HG03097 (cell line): Measurements from ENCODE around the gene PAQR6.

Experiments used
- ATAC-seq: cut with Tn5 transposase; IDR thresholded peaks from one replicate; pipeline ENCODE4 v1.9.1; 2021; ENCODE audit not compliant: unreplicated experiment, low FRiP score

PAQR6 gene

DNA sequence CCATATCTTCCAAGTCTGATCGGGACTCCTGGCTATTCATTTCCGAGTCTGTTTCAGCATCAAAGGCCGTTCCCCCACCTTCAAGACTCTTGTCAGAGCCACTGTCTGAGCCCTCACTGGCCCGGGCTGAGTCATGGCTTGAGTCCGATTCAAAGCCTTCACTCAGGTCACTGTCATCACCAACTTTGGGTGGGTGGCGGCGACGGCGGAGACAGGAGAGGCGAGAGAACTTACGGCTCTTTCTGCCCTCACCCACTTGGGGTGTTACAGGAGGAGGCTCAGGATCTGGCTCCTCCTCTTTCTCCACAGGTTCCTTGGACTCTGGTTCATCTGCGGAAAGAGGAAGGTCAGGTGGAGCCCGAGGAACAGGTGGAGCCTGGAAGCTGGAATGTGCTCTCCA lies 18.2 kb upstream of the PAQR6 start:
- no peak for ATAC-seq

DNA sequence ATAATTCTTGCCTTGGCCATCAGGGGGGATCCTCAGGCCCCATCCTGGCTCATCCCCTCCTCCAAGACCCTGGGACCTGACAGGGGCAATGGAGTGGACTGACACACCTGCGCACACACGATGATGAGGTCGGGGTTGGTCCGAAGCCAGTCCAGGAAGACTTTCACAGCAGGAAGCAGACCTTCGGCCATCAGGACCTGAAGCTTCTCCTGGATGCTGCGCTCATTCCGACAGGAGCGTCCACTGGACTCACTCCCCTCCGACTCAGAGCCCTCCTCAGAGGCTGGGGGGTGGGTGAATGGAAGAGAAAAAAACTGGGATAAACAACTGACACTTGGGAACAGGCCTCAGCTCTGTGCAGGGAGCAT lies 15.4 kb upstream of the PAQR6 start:
- ATAC-seq = no peak

DNA sequence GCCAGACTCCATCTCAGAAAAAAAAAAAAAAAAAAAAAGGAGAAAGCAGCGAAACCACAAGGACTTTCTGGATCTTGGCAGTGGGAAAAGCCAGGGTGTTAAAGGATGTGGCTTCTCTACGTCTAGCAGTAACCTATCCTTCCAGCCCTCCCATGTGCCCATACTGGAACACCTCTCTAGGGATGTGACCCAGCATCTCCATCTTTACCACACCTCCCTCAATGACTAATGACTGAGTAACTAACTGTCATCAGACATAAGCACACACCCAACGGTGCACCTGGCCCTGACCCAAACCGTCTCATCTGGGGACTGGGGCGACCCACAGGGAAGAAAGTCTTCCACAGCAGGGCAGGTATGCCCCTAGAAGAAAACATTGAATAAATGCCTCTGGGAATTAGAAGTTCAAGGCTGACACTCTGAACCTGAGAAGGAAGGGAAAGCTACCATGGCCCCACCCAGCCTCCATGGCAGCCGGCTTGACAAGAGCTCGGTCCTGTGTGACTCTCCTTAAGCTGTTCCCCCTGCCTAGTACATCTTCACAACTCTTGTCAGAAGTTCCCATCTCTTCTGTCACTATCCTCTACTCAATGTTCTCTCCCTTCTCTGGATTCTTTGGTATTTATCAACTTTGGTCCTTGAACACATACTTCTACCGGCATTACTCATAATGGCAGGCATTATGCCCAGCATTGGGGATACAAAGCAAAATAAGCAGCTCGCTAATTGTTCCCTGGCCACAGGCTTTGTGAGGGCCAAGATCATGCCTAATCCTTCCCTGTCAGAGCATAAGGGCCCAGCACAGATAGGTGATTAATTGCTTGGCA lies 14.8 kb upstream of the PAQR6 start:
- no peak for ATAC-seq

DNA sequence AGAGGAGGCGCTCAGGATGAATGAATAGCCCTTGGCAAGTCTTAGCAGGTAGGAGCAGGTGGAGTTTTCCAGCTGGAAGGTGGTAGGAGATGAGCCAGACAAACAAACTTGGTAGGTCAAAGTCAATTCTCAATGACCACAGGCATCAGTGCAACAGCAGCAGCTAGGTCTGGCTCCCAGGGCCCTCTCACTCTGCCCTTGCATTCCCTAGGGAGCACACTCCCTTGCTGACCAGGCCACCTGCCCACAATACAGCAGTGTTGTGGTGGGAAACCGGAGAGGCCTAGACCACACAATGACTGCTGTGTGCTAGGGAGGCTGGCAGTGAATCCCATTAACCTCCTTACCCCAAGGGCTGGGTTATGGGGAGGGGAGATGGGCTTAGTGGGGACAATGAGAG lies 13.0 kb upstream of the PAQR6 start:
- no peak for ATAC-seq

DNA sequence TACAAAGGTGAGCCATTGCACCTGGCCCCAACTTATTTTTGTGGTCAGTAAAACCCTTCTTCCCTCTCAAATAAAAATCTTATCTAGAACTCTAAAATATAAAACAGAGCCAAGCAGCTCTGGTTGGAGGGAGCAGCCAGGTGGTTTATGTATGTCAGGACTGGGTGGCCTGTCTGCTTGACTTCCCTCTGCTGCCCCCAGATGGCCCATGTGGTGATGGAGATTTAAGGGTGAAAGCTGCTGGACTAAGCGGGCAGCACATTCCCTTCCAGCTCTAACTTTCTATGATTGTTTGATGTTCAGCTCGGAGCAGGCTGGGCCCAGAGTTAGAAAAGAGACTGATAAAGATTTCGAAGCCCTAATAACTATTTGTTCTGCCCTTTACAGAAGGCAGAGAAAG lies 11.9 kb upstream of the PAQR6 start:
- no peak for ATAC-seq

DNA sequence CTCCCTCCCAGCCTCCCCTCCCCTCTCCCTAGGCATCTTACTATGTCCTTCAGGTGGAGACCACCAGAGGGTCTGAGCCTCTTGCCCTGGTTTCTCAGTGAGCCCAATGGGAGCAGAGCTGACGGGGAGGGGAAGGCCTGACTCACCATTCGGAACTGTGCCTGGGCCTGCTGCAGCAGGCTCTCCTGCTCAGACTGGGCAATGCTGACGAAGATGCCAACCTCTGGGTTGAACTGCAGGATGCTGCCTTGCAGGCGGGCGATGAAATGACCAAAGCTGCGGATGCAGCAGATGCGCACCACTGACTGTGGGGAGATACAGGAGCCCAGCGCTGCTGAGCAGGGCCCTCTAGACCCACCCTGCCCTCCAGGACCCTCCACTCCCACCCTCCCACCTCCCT lies 11.0 kb upstream of the PAQR6 start:
- ATAC-seq = no peak

DNA sequence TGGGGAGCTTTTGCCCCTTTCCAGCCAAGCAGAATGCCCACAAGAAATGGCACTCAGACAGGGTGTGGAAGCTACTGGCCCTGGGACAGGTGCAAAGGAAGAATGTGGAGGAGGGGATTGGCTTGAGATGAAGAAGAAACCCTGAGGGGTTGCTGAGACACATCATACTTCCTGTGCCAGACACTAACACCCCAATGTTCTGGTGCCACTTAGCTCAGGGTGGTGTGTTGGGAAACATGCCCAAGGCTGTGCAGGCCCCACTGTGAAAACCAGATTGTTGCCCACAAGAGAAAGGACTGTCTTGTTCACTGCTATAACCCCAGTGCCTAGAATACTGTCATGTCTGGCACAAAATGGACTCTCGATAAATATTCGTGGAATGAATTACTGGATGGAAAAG lies 9.9 kb upstream of the PAQR6 start:
- no peak for ATAC-seq

DNA sequence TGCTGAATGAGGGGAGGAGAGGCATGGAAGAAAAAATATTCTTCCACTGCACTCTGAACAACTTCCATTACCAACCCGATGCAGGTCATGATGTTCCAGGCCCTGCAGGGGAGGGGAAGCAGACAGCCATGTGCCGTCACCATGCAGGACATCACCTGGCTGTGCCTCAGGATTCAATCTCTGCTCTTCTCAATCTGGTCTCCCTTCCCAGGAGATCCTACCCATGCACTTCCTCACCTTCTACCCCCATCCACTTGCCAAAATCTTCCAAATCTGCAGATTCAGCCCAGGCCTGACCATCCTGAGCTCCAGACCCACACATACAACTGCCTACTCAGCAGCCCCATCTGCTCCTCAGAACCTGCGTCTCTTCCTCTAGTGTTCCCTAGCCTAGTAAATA lies 5.8 kb upstream of the PAQR6 start:
- no peak for ATAC-seq

DNA sequence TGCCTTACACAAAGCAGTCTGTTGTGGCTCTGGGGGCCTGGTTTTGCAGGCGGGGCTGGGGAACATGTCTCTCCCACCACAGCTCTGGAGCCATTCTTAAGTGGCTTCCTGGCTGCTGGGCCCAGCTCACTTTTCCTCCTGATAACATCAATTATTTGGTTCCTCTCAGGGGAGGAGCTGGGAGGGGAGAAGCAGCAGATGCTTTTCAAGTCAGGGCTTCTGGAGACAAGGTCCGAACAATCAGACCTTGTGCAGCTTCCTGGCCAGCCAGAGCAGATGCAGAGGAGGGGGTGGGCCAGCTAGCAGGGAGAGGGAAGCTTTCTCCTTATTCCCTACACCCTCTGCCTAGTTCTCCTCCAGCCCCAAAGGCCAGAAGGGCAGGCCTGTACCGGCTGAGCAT lies 3.7 kb upstream of the PAQR6 start:
- no peak for ATAC-seq

DNA sequence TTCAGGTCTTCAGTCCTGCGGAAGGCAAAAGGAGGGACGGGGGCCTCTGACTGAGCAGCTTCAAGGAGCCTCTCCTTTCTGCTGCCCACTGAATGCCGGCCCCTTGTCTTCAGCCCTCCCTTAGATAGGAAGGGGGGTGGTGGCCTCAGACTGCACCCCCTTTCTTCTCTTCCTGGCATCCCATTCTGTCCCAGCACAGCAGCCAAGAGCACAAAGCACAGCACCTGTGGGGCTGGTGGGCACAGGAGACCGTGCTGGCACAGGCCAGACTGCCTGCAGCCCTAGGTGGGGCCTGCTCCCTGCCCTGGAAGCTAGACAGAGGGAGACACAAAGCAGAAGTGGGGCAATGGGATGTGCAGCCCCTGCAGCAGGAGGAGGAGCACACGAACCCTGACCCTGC lies 1.7 kb upstream of the PAQR6 start:
- ATAC-seq = no peak

DNA sequence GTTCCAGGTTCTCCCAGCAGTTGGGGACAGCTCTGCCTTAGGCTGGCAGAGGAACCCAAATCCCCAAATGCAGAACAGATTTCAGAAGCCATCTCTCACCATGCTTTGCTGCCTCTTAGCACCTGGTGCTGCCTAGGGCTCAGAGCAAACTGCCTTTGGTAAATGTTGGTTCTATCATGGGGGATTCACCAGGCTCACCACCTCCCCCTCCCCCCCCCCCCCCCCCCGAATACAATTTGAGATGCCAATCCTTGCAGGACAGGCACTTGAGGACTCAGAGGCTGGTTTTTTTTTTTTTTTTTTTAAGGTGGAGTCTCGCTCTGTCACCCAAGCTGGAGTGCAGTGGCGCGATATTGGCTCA lies 447 bp upstream of the PAQR6 start:
- no peak for ATAC-seq

DNA sequence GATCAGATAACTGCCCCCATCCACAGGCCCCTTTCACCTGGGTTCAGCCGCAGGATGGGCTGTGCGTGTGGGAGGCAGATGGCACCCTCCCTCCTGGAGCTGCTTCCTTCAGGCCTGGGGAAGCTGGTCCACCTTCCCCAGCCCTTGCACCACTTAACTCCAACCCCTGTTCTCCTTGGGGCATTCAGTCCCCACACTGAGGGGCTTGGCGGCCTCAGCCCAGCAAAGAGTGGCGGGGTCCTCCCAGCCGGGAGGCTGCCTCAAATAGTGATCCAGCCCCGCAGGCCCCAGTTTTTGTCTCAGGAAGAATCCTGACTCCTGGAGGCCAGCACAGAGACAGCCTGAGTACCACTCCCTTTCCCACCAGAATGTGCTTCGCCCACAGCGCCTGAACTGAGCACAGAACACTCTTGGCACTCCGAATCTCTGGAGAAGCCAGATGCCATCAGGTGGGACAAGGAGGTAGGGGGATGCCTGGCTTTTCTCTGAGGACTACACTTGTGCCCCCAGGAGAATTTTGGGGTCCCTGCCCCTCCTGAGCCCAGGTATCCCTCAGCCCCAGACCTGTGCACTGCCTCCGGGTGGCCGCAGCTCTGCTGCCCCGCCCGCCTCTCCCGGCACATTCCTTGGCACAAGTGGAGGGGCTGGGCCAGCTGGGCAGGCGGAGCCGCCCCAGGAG lies 936 bp downstream of the PAQR6 start:
- no peak for ATAC-seq

DNA sequence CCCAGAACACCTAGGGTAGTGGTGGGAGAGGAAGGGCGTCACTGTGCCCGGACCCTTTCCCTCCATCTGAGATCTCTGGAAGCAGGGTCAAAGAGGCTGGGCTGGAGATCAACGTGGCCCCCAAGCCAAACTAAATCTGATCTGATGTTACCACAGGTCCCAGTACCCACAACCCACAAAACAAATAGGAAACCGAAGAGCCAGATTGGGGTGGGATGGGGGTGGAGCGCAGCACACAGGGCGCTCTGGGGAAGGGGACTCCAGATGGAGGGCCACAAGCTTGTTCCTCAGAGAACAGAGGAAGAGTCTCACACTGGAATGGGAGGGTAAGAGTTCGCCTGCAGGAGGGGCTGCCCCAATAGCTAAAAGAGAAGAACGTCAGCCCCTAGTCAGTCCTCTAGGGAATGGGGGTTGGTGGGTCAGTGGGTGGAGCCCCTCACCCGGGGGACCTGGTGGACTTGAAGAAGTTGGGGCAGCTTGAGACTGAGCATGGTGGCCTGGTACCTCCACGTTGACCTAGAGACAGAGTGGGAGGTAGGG lies 1.5 kb downstream of the PAQR6 start:
- ATAC-seq = no peak

DNA sequence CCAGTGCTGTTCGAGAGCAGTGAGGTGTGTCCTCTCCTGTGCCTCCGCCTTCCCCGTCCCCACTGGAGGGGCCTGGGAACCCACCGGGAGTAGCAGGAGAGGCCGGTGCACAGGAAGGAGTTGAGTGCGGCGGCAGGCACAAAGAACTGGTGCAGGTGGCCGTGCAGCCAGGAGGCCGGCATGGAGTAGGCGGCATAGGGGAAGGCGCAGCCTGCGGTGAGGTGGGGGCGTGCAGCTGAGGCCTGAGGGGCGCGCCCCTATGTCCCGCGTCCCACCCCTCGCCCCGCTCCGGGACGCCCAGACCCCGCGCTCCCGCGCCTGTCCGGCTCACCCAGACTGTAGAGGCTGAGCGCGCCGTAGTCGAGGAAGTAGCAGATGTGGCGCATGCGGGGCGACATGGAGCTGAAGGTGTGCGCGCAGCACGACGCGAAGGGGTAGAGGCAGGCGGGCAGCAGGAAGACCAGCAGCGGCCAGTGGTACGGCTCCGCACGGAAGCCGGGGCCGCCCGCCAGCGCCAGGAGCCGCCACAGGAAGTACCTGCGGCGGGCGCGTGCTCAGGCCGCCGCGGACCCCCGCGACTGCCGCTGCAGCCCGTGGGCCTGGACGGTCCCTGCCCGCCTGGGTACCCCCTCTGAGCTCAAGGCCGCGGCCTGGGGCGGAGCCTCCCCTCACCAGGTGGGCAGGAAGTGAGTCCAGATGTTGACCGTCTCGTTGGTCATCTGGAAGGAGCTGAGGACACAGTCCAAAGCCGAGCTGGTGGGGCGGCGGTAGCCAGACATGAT lies 2.2 kb downstream of the PAQR6 start:
- ATAC-seq = no peak

DNA sequence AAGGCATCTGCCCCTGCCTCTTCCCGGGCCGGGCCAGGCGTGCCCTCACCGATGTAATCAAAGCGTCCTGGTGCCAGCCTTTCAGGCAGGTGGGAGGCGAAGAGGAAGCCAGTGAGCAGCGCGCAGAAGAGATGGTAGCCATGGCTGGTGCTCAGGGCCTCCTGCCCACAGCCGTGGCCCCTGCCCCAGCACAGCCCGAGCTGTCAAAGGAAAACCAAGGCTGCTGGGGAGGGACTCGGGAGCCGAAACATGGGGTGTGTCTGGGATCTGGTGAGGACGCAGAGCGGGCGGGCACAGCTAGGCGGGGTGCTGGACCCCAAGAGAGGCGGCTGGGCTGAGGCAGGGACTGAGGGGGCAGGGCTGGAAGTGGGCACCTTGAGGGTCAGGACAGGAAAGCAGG lies 3.1 kb downstream of the PAQR6 start:
- ATAC-seq = no peak

DNA sequence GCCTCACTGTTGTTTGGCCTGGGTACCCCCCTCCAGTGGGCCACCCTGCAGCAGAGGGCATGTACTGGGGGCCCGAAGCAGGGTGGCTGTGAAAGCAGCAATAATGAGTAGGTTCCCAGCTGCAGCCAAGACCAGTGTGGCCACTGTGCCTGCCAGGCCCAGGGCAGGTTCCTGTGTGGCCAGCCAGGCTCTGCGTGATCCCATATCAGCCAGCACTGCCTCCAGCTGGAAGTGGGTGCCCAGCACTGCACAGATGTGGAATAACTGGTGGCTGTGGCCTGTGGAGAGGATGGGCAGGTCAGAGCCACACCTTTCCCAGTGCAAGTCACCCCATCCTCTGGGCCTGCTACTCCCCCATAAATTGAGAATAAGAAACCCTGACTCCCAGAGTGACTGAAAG lies 3.7 kb downstream of the PAQR6 start:
- no peak for ATAC-seq

DNA sequence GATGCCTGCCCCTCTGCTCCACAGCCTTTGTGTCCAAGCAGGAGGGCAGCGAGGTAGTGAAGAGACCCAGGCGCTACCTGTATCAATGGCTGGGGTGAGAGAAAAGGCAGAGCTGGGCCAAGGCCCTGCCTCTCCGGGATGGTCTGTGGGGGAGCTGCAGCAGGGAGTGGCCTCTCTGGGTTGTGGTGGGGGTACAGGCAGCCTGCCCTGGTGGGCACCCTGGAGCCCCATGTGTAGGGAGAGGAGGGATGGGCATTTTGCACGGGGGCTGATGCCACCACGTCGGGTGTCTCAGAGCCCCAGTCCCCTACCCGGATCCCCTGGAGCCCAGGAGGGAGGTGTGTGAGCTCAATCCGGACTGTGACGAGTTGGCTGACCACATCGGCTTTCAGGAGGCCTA lies 5.1 kb downstream of the PAQR6 start:
- ATAC-seq = no peak

DNA sequence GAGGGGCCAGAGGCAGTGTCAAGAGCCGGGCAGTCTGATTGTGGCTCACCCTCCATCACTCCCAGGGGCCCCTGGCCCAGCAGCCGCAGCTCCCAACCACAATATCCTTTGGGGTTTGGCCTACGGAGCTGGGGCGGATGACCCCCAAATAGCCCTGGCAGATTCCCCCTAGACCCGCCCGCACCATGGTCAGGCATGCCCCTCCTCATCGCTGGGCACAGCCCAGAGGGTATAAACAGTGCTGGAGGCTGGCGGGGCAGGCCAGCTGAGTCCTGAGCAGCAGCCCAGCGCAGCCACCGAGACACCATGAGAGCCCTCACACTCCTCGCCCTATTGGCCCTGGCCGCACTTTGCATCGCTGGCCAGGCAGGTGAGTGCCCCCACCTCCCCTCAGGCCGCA lies 5.9 kb downstream of the PAQR6 start, which contains the start of gene BGLAP:
Gene BGLAP (plus strand): TSS at position 259 of the 400 bp plus-strand sequence. CDS start 48 bp downstream, at position 307.
- ATAC-seq = no peak

DNA sequence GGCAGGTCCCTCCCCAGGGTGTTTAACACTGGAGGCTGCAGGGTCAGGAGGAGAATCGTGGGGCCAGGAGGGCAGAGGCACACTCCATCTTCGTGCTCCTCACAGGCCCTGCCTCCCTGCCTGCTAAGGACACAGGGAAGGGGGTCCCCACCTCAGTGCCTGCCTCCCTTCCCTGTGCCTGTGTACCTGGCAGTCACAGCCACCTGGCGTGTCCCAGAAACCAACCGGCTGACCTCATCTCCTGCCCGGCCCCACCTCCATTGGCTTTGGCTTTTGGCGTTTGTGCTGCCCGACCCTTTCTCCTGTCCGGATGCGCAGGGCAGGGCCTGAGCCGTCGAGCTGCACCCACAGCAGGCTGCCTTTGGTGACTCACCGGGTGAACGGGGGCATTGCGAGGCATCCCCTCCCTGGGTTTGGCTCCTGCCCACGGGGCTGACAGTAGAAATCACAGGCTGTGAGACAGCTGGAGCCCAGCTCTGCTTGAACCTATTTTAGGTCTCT lies 6.5 kb downstream of the PAQR6 start:
- ATAC-seq = no peak

DNA sequence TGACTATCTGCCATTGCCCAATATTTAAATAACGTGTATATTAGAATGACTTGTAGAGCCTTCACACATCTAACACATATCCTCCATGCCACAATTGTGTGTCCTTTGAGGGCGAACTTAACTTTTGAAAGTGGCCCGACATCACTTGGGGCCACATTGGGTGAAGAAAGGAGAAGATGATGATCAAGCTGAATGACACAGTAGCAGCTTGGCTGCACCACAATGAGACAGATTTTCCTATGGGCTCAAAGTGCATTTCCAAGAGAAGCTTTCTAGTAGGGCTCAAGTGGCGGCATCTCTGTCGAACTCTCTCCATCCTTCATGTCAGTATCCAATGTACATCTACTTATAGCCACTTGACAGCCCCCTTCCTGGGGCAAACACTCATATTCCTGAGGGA lies 9.6 kb downstream of the PAQR6 start:
- no peak for ATAC-seq

DNA sequence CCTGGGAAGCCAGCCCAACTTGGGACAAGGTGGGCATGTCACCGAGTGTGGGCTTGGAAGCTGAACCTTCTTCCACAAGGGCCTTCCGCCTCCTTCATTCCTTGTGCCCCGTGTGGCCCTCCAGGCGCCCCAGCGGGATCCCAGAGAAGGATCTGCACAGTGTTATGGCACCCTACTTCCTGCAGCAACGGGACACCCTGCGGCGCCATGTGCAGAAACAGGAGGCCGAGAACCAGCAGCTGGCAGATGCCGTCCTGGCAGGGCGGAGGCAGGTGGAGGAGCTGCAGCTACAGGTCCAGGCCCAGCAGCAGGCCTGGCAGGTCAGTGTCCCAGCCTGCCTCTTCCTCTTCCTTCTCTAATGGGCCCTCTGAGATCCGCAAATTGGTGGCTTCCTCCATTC lies 11.7 kb downstream of the PAQR6 start:
- ATAC-seq = no peak
